H54 (cell line): ENCODE measurements around the gene PRIMPOL.

Experiments
- DNase-seq: peaks from one replicate; pipeline ENCODE4 v3.0.0; 2011; ENCODE audit warnings: low spot score, mixed read lengths; ENCODE audit not compliant: insufficient read length
- FAIRE-seq: peaks from 3 replicates; lab custom pipeline; 2011; peaks lifted over from hg19 to GRCh38; lab: Jason Lieb, UNC
- POLR2A ChIP-seq: IDR thresholded peaks from 2 replicates; pipeline ENCODE4 v1.6.1; 2011; ENCODE audit warnings: low read depth, mild to moderate bottlenecking, low read length

The PRIMPOL gene

GRCh38 chr4:184694412-184694956 lies 44.9 kb downstream of the PRIMPOL start:
- no peak for DNase-seq
- TF ChIP-seq POLR2A = no peak
- no peak for FAIRE-seq

- no peak for TF ChIP-seq POLR2A
- DNase-seq (no peak), FAIRE-seq (no peak)
These were observed 45.8 kb downstream of the PRIMPOL start for GRCh38 chr4:184695178-184695896.

GRCh38 chr4:184697956-184698355 lies 48.4 kb downstream of the PRIMPOL start:
- DNase-seq (no peak), FAIRE-seq (no peak)
- no peak for TF ChIP-seq POLR2A

GRCh38 chr4:184699941-184700340 lies 50.4 kb downstream of the PRIMPOL start:
- no peak for TF ChIP-seq POLR2A
- DNase-seq (no peak), FAIRE-seq (no peak)

- TF ChIP-seq POLR2A = no peak
- no peak for FAIRE-seq
- no peak for DNase-seq
These were observed 52.6 kb downstream of the PRIMPOL start for GRCh38 chr4:184702114-184702513.

GRCh38 chr4:184705692-184706091 lies 56.2 kb downstream of the PRIMPOL start:
- no peak for TF ChIP-seq POLR2A
- no peak for DNase-seq
- FAIRE-seq = no peak

GRCh38 chr4:184706453-184706852 lies 56.9 kb downstream of the PRIMPOL start:
- DNase-seq (no peak), FAIRE-seq (no peak)
- TF ChIP-seq POLR2A = no peak

GRCh38 chr4:184712322-184712721 lies 62.8 kb downstream of the PRIMPOL start:
- TF ChIP-seq POLR2A = no peak
- DNase-seq (no peak), FAIRE-seq (no peak)

- FAIRE-seq = no peak
- no peak for TF ChIP-seq POLR2A
- DNase-seq = no peak
These were observed 64.3 kb downstream of the PRIMPOL start for GRCh38 chr4:184713887-184714286.

GRCh38 chr4:184715526-184715925 lies 66.0 kb downstream of the PRIMPOL start:
- FAIRE-seq = no peak
- TF ChIP-seq POLR2A = no peak
- no peak for DNase-seq

GRCh38 chr4:184719407-184719806 lies 69.9 kb downstream of the PRIMPOL start:
- DNase-seq (no peak), FAIRE-seq (no peak)
- TF ChIP-seq POLR2A = no peak

- TF ChIP-seq POLR2A = no peak
- FAIRE-seq = no peak
- no peak for DNase-seq
These were observed 71.7 kb downstream of the PRIMPOL start for GRCh38 chr4:184721254-184721653.

- DNase-seq (no peak), FAIRE-seq (no peak)
- no peak for TF ChIP-seq POLR2A
These were observed 73.3 kb downstream of the PRIMPOL start for GRCh38 chr4:184722798-184723197.

GRCh38 chr4:184727430-184727829 lies 77.9 kb downstream of the PRIMPOL start:
- FAIRE-seq = no peak
- TF ChIP-seq POLR2A = no peak
- no peak for DNase-seq

- no peak for TF ChIP-seq POLR2A
- no peak for DNase-seq
- FAIRE-seq = peak; percentile 20
These were observed 79.3 kb downstream of the PRIMPOL start for GRCh38 chr4:184728858-184729257.
